MCF 10A (cell line): ENCODE results near the gene BMAL2. TPM values are rescaled to one million over a fixed set of nuclear protein-coding genes. Genes with fewer than 3 reads are reported as not detected.

Experiments
- BruUV-seq: library from RNA; stranded (reverse); fragments of 400-500 nt; replicated peaks from 2 replicates; lab custom pipeline; 2021; lab: Mats Ljungman, UMichigan
- CTCF ChIA-PET: fragments of 300-600 bp; sonication (Branson Sonifier 250); formaldehyde crosslinking; extraction: SDS; loops from one replicate; lab custom pipeline; 2021; ENCODE audit warnings: antibody characterized with exemption, inconsistent platforms; lab: Yijun Ruan, JAX
- POLR2A ChIA-PET: fragments of 300-600, 350-650 bp; sonication (Branson Sonifier 250); formaldehyde crosslinking; extraction: SDS; loops from one replicate; lab custom pipeline; 2020; ENCODE audit warnings: antibody characterized with exemption, inconsistent platforms; lab: Yijun Ruan, JAX
- DNase-seq: peaks from one replicate; pipeline ENCODE4 v3.0.0-alpha.2; 2018; ENCODE audit not compliant: unreplicated experiment
- H3K27ac Mint-ChIP-seq: one replicate; pipeline ENCODE4 v1.8.0; 2022; ENCODE audit warnings: mild to moderate bottlenecking, low read depth, mixed read lengths; ENCODE audit not compliant: unreplicated experiment
- H3K27me3 Mint-ChIP-seq: one replicate; pipeline ENCODE4 v1.8.0; 2022; ENCODE audit warnings: mixed read lengths; ENCODE audit not compliant: insufficient read depth, unreplicated experiment
- H3K36me3 Mint-ChIP-seq: one replicate; pipeline ENCODE4 v1.8.0; 2022; ENCODE audit warnings: mild to moderate bottlenecking, moderate library complexity, mixed read lengths; ENCODE audit not compliant: insufficient read depth, unreplicated experiment
- H3K4me1 Mint-ChIP-seq: one replicate; pipeline ENCODE4 v1.8.0; 2022; ENCODE audit warnings: mixed read lengths; ENCODE audit not compliant: insufficient read depth, unreplicated experiment
- H3K4me3 Mint-ChIP-seq: one replicate; pipeline ENCODE4 v1.8.0; 2022; ENCODE audit warnings: mild to moderate bottlenecking, moderate library complexity, mixed read lengths; ENCODE audit not compliant: unreplicated experiment
- H3K9me3 Mint-ChIP-seq: one replicate; pipeline ENCODE4 v1.8.0; 2022; ENCODE audit warnings: mixed read lengths; ENCODE audit not compliant: unreplicated experiment
- intact Hi-C: fragments of 100-400 bp; cut with micrococcal nuclease; formaldehyde crosslinking; loops from 2 replicates; pipeline ENCODE4 v1.14.1; 2022
- total RNA-seq: library from RNA; stranded (reverse); gene quantifications from 2 replicates; pipeline ENCODE4 v1.2.3, GENCODE V29; 2022
- TF ChIP-seq, protein P1 (sequence below): fragments of 200-600 bp; IDR thresholded peaks from one replicate; pipeline ENCODE4 v1.8.0; 2022; ENCODE audit warnings: antibody characterized with exemption, mild to moderate bottlenecking; ENCODE audit not compliant: unreplicated experiment

The BMAL2 gene
- total RNA-seq, 1 experiment from 2014 or later: 18.0 TPM

DNA sequence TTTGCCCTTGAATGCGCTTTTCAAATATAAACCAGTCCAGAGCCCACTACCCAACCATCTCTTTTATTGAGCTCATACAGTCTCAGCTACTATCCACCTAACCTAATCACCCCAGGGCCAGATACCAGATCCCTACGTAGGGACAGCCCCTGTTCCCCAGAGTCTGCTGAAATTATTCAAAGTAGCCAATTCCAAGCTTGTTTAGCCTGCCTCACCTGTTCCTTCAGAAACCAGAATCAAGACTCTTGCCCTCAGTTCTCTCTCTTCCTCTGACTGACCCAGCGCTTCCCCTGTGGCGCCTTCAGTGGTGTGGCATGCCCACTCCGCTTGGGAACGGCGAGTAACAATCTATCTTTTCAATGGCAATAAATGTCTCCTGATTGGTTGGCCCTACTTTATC is 18.8 kb downstream of the BMAL2 start:
- BruUV-seq: no TSS peak
- intact Hi-C loops: no loop called here
- TF ChIP-seq, protein P1, sequence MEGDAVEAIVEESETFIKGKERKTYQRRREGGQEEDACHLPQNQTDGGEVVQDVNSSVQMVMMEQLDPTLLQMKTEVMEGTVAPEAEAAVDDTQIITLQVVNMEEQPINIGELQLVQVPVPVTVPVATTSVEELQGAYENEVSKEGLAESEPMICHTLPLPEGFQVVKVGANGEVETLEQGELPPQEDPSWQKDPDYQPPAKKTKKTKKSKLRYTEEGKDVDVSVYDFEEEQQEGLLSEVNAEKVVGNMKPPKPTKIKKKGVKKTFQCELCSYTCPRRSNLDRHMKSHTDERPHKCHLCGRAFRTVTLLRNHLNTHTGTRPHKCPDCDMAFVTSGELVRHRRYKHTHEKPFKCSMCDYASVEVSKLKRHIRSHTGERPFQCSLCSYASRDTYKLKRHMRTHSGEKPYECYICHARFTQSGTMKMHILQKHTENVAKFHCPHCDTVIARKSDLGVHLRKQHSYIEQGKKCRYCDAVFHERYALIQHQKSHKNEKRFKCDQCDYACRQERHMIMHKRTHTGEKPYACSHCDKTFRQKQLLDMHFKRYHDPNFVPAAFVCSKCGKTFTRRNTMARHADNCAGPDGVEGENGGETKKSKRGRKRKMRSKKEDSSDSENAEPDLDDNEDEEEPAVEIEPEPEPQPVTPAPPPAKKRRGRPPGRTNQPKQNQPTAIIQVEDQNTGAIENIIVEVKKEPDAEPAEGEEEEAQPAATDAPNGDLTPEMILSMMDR: no peak
- H3K4me3 Mint-ChIP-seq: no peak overlapping the region
- H3K27ac Mint-ChIP-seq: no peak overlapping the region
- POLR2A ChIA-PET: interaction anchor here (1.7 kb wide), 1 partner anchor 15 kb away, joined by 6 read pairs; no protein-coding TSS in a partner anchor
- no peak for DNase-seq
- peaks cover 5% of the 10 kb centered on the region for H3K4me1 Mint-ChIP-seq
- no peaks in the 10 kb centered on the region for H3K27me3 Mint-ChIP-seq
- no peaks in the 10 kb centered on the region for H3K9me3 Mint-ChIP-seq
- CTCF ChIA-PET: no interaction called here
- no peaks in the 10 kb centered on the region for H3K36me3 Mint-ChIP-seq

DNA sequence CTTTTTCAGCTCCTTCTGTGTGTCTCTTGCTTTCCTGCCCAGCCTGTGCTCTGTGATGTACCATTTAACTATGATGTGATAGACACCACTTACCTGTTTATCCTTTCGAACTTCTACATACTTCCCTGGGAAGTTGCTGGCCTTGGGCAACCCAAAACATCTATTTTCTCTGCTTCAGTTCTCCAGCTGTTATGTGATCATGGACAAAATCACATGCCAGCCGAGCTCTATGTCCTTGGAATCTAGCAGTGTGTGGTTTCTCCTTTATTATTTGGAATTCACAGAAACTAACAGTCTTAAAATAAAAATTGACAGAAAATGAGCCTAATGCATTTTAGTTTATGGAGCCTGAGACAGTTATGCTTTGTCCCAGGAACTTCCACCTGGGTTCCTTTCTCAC is 22.9 kb downstream of the BMAL2 start:
- no TSS peak for BruUV-seq
- no peak overlapping the region for H3K27ac Mint-ChIP-seq
- ChIA-PET CTCF (interaction anchor here (1.4 kb wide), 1 partner anchor 29 kb away, joined by 5 read pairs; no protein-coding TSS in a partner anchor), POLR2A (interaction anchor here (1.6 kb wide), 1 partner anchor 22 kb away, joined by 5 read pairs; no protein-coding TSS in a partner anchor)
- no peaks in the 10 kb centered on the region for H3K9me3 Mint-ChIP-seq
- no peak for DNase-seq
- intact Hi-C loops: no loop called here
- H3K36me3 Mint-ChIP-seq: no peaks in the 10 kb centered on the region
- H3K27me3 Mint-ChIP-seq: no peaks in the 10 kb centered on the region
- no peak overlapping the region for H3K4me3 Mint-ChIP-seq
- TF ChIP-seq, protein P1: no peak
- H3K4me1 Mint-ChIP-seq: no peaks in the 10 kb centered on the region

GRCh38 chr12:27355979-27356378 is 23.3 kb downstream of the BMAL2 start:
- ChIA-PET CTCF (interaction anchor here (1.4 kb wide), 1 partner anchor 28 kb away, joined by 5 read pairs; no protein-coding TSS in a partner anchor), POLR2A (interaction anchor here (1.6 kb wide), 1 partner anchor 22 kb away, joined by 5 read pairs; no protein-coding TSS in a partner anchor)
- H3K4me1 Mint-ChIP-seq: no peaks in the 10 kb centered on the region
- TF ChIP-seq, protein P1: no peak
- no peaks in the 10 kb centered on the region for H3K27me3 Mint-ChIP-seq
- no peaks in the 10 kb centered on the region for H3K36me3 Mint-ChIP-seq
- intact Hi-C loops: no loop called here
- DNase-seq: no peak
- no peaks in the 10 kb centered on the region for H3K9me3 Mint-ChIP-seq
- no peak overlapping the region for H3K4me3 Mint-ChIP-seq
- H3K27ac Mint-ChIP-seq: no peak overlapping the region
- BruUV-seq: no TSS peak

- TF ChIP-seq, protein P1: no peak
- Mint-ChIP-seq H3K27me3 (no peaks in the 10 kb centered on the region), H3K36me3 (no peaks in the 10 kb centered on the region), H3K4me1 (no peaks in the 10 kb centered on the region), H3K27ac (no peak overlapping the region), H3K4me3 (no peak overlapping the region), H3K9me3 (peaks cover 7% of the 10 kb centered on the region)
- intact Hi-C loops: no loop called here
- DNase-seq: no peak
- BruUV-seq: no TSS peak
- CTCF ChIA-PET: interaction anchor here (0.6 to 0.9 kb wide), 2 partner anchors 10 to 25 kb away, joined by 3 read pairs; no protein-coding TSS in a partner anchor
- POLR2A ChIA-PET: interaction anchor here (0.9 kb wide), 1 partner anchor 9 kb away, joined by 3 read pairs; no protein-coding TSS in a partner anchor
These were observed 27.1 kb downstream of the BMAL2 start for GRCh38 chr12:27359578-27360340.
